K562 (cell line): ENCODE measurements around the gene SOX18.
"Not testable (repeated sequence)": the region's sequence is repeated elsewhere in the genome, so short reads cannot be mapped to it uniquely, and the experiment has no call there.

Source experiments
- CBX5 ChIP-seq: IDR thresholded peaks from 2 replicates; pipeline ENCODE4 v1.6.1; 2014; ENCODE audit warnings: low read depth, borderline replicate concordance
- KLF13 ChIP-seq: fragments of 450-650 bp; IDR thresholded peaks from 2 replicates; pipeline ENCODE4 v1.6.1; 2016; ENCODE audit warnings: missing genetic modification characterization, low read depth, mild to moderate bottlenecking, missing compliant biosample characterization, moderate library complexity, borderline replicate concordance
- KLF16 ChIP-seq: IDR thresholded peaks from 2 replicates; pipeline ENCODE4 v1.6.1; 2016; ENCODE audit warnings: antibody characterized with exemption
- SMC3 ChIP-seq: conservative IDR thresholded peaks from 2 replicates; pipeline ENCODE4 v1.6.1; 2011; ENCODE audit warnings: low read depth, low read length, improper control_type of control experiment; ENCODE audit not compliant: insufficient read depth

DNA sequence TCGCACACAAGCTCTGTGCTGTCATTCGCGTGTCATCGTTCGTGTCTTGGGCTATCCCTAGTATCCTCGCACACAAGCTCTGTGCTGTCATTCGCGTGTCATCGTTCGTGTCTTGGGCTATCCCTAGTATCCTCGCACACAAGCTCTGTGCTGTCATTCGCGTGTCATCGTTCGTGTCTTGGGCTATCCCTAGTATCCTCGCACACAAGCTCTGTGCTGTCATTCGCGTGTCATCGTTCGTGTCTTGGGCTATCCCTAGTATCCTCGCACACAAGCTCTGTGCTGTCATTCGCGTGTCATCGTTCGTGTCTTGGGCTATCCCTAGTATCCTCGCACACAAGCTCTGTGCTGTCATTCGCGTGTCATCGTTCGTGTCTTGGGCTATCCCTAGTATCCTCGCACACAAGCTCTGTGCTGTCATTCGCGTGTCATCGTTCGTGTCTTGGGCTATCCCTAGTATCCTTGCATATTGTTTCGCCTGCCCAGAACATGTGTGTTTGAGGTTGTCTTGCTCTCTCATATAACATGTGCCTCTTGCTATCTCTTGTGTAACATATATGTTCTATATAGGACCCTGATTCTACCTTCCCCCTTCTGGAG lies 37.9 kb upstream of the SOX18 start:
- not testable (repeated sequence) for TF ChIP-seq CBX5; KLF16; SMC3; KLF13 (tag)
